Thyroid gland (tissue), 4 donors: ENCODE measurements around the gene SHC3.

Source experiments
- CTCF ChIP-seq, 6 experiments: fragments of 200-600 bp in 3 of 6; fragments of 450-650 bp in 3 of 6; sonication (generic) in 3 of 6; IDR thresholded peaks; one replicate each; pipeline ENCODE4 v1.5.1; 2016 to 2019; ENCODE audit warnings: antibody characterized with exemption in 6 of 6, mild to moderate bottlenecking in 2 of 6, inconsistent platforms in 1 of 6, moderate library complexity in 1 of 6
- POLR2A ChIP-seq, 2 donors: fragments of 450-650 bp; IDR thresholded peaks; one replicate each; pipeline ENCODE4 v1.6.1; 2017; ENCODE audit warnings: antibody characterized with exemption in 2 of 2, mild to moderate bottlenecking in 2 of 2, moderate library complexity in 1 of 2

- TF ChIP-seq POLR2A (IDR thresholded peaks at IDR 0.05) (no peak), CTCF (IDR thresholded peaks at IDR 0.05) (no peak)
Measured at GRCh38 chr9:89153232-89154017, 25.2 kb downstream of the SHC3 start.
